Sigmoid colon (tissue), 3 donors: ENCODE data around the gene CAMTA1.

Experiments used
- CTCF ChIP-seq, 4 experiments: fragments of 450-650 bp in 3 of 4; fragments of 200-600 bp in 1 of 4; IDR thresholded peaks; one replicate each; pipeline ENCODE4 v1.5.1; 2016 to 2019; ENCODE audit warnings: antibody characterized with exemption in 4 of 4, mild to moderate bottlenecking in 3 of 4, moderate library complexity in 2 of 4
- POLR2A ChIP-seq, 2 donors: fragments of 450-650 bp; IDR thresholded peaks; one replicate each; pipeline ENCODE4 v1.6.1; 2016; ENCODE audit warnings: antibody characterized with exemption in 2 of 2, mild to moderate bottlenecking in 2 of 2, moderate library complexity in 2 of 2

- TF ChIP-seq CTCF (IDR thresholded peaks at IDR 0.05) (no peak), POLR2A (IDR thresholded peaks at IDR 0.05) (no peak)
Observed at GRCh38 chr1:6923416-6923815, 138.2 kb downstream of the CAMTA1 start.
